OCI-LY3 (cell line): ENCODE data around the gene C1QTNF6.
"Not testable (repeated sequence)": the region's sequence is repeated elsewhere in the genome, so short reads cannot be mapped to it uniquely, and the experiment has no call there.

ENCODE experiments used
- H2AFZ ChIP-seq: fragments of 200-600, 300-600 bp; shearing (Covaris generic); 2 replicates; pipeline ENCODE4 v1.6.0; 2014; ENCODE audit warnings: antibody characterized with exemption, low read depth, low read length
- H3K27ac ChIP-seq: fragments of 200-600, 300-600 bp; sonication (generic); 2 replicates; pipeline ENCODE4 v1.5.1; 2014; ENCODE audit warnings: mild to moderate bottlenecking, low read length, moderate library complexity, mixed read lengths
- H3K27me3 ChIP-seq: fragments of 200-600, 300-600 bp; sonication (generic); 2 replicates; pipeline ENCODE4 v1.6.1; 2014; ENCODE audit warnings: low read depth, low read length, mixed read lengths
- H3K36me3 ChIP-seq: fragments of 200-600, 300-600 bp; sonication (generic); replicated peaks from 2 replicates; pipeline ENCODE3; 2014; ENCODE audit warnings: low read depth, low read length, mixed read lengths
- H3K4me1 ChIP-seq: fragments of 300-600, 200-600 bp; sonication (generic); 2 replicates; pipeline ENCODE4 v1.6.1; 2014; ENCODE audit warnings: low read length, mixed read lengths
- H3K4me2 ChIP-seq: fragments of 200-600, 300-600 bp; sonication (generic); 2 replicates; pipeline ENCODE4 v1.6.1; 2014; ENCODE audit warnings: low read length, mixed read lengths
- H3K4me3 ChIP-seq: fragments of 300-600, 200-600 bp; sonication (generic); 2 replicates; pipeline ENCODE4 v1.5.1; 2014; ENCODE audit warnings: antibody characterized with exemption, mild to moderate bottlenecking, low read length, moderate library complexity
- H3K79me2 ChIP-seq: fragments of 300-600, 200-600 bp; shearing (Covaris generic); 2 replicates; pipeline ENCODE4 v1.6.1; 2014; ENCODE audit warnings: mild to moderate bottlenecking, low read length, mixed read lengths
- H3K9ac ChIP-seq: fragments of 300-600, 200-600 bp; shearing (Covaris generic); 2 replicates; pipeline ENCODE4 v1.6.0; 2014; ENCODE audit warnings: mild to moderate bottlenecking, low read length, moderate library complexity
- H3K9me3 ChIP-seq: fragments of 200-600, 300-600 bp; shearing (Covaris generic); 2 replicates; pipeline ENCODE4 v1.6.1; 2014; ENCODE audit warnings: low read length, mixed read lengths; ENCODE audit not compliant: insufficient read depth
- H4K20me1 ChIP-seq: fragments of 200-600, 300-600 bp; sonication (generic); 2 replicates; pipeline ENCODE4 v1.6.1; 2016; ENCODE audit warnings: low read length, mixed read lengths; ENCODE audit not compliant: insufficient read depth
- EZH2phosphoT487 ChIP-seq: fragments of 200-600 bp; shearing (Covaris generic); IDR thresholded peaks from 2 replicates; pipeline ENCODE4 v1.6.1; 2018; ENCODE audit warnings: antibody characterized with exemption, mixed run types, low read depth
- TF ChIP-seq, protein P1 (sequence below): fragments of 200-600, 300-600 bp; sonication (generic); IDR thresholded peaks from 2 replicates; pipeline ENCODE4 v1.5.1; 2014; ENCODE audit warnings: antibody characterized with exemption, low read length, low read depth

The C1QTNF6 gene

GRCh38 chr22:37173709-37174108, 14.3 kb downstream of the C1QTNF6 start:
- H3K79me2 ChIP-seq, result no peaks in the 10 kb centered on the region
- TF ChIP-seq EZH2phosphoT487, result no peak
- TF ChIP-seq, protein P1, sequence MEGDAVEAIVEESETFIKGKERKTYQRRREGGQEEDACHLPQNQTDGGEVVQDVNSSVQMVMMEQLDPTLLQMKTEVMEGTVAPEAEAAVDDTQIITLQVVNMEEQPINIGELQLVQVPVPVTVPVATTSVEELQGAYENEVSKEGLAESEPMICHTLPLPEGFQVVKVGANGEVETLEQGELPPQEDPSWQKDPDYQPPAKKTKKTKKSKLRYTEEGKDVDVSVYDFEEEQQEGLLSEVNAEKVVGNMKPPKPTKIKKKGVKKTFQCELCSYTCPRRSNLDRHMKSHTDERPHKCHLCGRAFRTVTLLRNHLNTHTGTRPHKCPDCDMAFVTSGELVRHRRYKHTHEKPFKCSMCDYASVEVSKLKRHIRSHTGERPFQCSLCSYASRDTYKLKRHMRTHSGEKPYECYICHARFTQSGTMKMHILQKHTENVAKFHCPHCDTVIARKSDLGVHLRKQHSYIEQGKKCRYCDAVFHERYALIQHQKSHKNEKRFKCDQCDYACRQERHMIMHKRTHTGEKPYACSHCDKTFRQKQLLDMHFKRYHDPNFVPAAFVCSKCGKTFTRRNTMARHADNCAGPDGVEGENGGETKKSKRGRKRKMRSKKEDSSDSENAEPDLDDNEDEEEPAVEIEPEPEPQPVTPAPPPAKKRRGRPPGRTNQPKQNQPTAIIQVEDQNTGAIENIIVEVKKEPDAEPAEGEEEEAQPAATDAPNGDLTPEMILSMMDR, result no peak
- H3K9ac ChIP-seq, result no peak overlapping the region
- H3K4me1 ChIP-seq, result peaks cover 17% of the 10 kb centered on the region
- H4K20me1 ChIP-seq, result no peaks in the 10 kb centered on the region
- H3K36me3 ChIP-seq, result no peaks in the 10 kb centered on the region
- no peaks in the 10 kb centered on the region for H3K9me3 ChIP-seq
- H2AFZ ChIP-seq, result no peak overlapping the region
- H3K27ac ChIP-seq, result no peak overlapping the region
- H3K27me3 ChIP-seq, result peaks cover 27% of the 10 kb centered on the region
- H3K4me2 ChIP-seq, result no peak overlapping the region
- H3K4me3 ChIP-seq, result no peak overlapping the region

GRCh38 chr22:37172266-37173245, 15.5 kb downstream of the C1QTNF6 start:
- Histone ChIP-seq H3K4me1 (peaks cover 21% of the 10 kb centered on the region), H2AFZ (no peak overlapping the region), H3K4me3 (no peak overlapping the region), H3K9me3 (no peaks in the 10 kb centered on the region), H3K79me2 (no peaks in the 10 kb centered on the region), H3K27ac (no peak overlapping the region), H3K9ac (no peak overlapping the region), H3K27me3 (peaks cover 18% of the 10 kb centered on the region), H3K4me2 (no peak overlapping the region), H4K20me1 (no peaks in the 10 kb centered on the region), H3K36me3 (no peaks in the 10 kb centered on the region)
- TF ChIP-seq, protein P1, result no peak
- TF ChIP-seq EZH2phosphoT487, result no peak

- Histone ChIP-seq H4K20me1 (no peaks in the 10 kb centered on the region), H3K9ac (no peak overlapping the region), H3K79me2 (no peaks in the 10 kb centered on the region), H3K36me3 (no peaks in the 10 kb centered on the region), H3K4me2 (no peak overlapping the region), H3K27me3 (peaks cover 15% of the 10 kb centered on the region), H3K4me3 (no peak overlapping the region), H3K9me3 (no peaks in the 10 kb centered on the region), H2AFZ (no peak overlapping the region), H3K4me1 (peaks cover 22% of the 10 kb centered on the region), H3K27ac (no peak overlapping the region)
- TF ChIP-seq EZH2phosphoT487, result no peak
- TF ChIP-seq, protein P1, result no peak
Measured at GRCh38 chr22:37171662-37172061, 16.4 kb downstream of the C1QTNF6 start.

DNA sequence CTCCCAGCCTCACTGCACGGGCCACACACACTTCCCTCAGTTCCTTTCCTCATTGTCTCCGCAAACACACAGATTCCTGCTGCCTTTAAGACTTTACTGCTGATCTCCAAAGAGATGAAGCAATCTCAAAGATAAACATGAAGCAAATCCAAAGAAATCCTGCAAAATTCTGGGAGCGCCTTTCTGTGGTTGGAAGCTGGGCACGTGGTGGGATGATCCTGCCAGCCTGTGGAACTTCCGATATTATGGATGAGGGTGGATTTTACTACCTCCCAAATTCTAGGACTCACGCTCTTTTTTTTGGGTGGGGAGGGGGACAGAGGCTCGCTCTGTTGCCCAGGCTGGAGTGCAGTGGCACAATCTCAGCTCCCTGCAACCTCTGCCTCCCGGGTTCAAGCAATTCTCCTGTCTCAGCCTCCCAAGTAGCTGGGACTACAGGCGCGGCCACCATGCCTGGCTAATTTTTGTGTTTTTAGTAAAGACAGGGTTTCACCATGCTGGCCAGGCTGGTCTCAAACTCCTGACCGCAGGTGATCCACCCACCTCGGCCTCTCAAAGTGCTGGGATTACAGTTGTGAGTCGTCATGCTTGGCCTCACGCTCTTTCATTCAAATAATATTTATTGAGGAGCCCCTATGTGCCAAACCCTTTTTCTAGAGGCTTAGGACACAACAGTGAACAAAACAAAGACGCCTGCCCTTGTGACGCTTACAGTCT, 17.2 kb downstream of the C1QTNF6 start:
- peaks cover 13% of the 10 kb centered on the region for H3K27me3 ChIP-seq
- H3K4me1 ChIP-seq, result peaks cover 24% of the 10 kb centered on the region
- not testable (repeated sequence) for H4K20me1 ChIP-seq, H3K4me2 ChIP-seq, H3K27ac ChIP-seq, H3K36me3 ChIP-seq, H3K9me3 ChIP-seq, H3K79me2 ChIP-seq, H2AFZ ChIP-seq, H3K9ac ChIP-seq, H3K4me3 ChIP-seq
